ENCODE data around the gene RSPH3. TPM values are rescaled to one million over a fixed set of nuclear protein-coding genes. Genes with fewer than 3 reads are reported as not detected.

RSPH3 gene
- total and polyA plus RNA-seq, 2 of the 8 experiments (the other 6 are each of a cell fraction or from before 2014, with no cell fraction given): 0.60 to 2.7 TPM

DNA sequence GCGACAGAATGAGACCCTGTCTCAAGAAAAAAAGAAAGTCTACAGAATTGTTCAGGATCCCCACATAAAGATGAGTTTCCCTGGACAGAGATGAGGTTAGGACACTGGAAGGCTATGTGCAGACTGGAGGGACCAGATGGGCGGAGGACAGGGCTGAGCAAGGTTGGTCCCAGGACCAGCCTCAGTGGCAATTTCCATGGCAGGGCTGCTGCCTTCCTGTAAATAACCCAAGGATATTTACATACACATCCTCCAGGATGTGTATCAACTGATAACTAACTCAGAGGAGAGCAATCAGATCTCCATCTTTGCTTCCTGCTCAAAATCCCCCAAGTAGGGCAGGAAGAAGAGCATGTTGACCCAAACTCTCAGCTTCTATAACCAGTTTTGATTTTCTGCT lies 58.8 kb downstream of the RSPH3 start (continued):
- no peak for TF ChIP-seq CHD7 (IDR thresholded peaks at IDR 0.05; ENCODE audit: insufficient replicate concordance, low read length)
- no peak for TF ChIP-seq SRF (IDR thresholded peaks at IDR 0.05; ENCODE audit: low read depth, low read length)
- no peak for TF ChIP-seq ASH2L (IDR thresholded peaks at IDR 0.05; ENCODE audit: low read length)
- TF ChIP-seq TEAD4 (IDR thresholded peaks at IDR 0.05; ENCODE audit: low read depth, low read length): no peak
- no peak for TF ChIP-seq POLR2AphosphoS5 (IDR thresholded peaks at IDR 0.05; ENCODE audit: low read depth, low read length)
- TF ChIP-seq SAP30 (IDR thresholded peaks at IDR 0.05; ENCODE audit: insufficient read depth, insufficient replicate concordance, low read length): no peak
- no peak for TF ChIP-seq SP4 (IDR thresholded peaks at IDR 0.05; ENCODE audit: low read length)
- no peak for TF ChIP-seq NANOG (IDR thresholded peaks at IDR 0.05; ENCODE audit: insufficient read depth, low read depth, low read length, poor library complexity, severe bottlenecking)
- TF ChIP-seq, protein P1, sequence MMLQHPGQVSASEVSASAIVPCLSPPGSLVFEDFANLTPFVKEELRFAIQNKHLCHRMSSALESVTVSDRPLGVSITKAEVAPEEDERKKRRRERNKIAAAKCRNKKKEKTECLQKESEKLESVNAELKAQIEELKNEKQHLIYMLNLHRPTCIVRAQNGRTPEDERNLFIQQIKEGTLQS (IDR thresholded peaks at IDR 0.05; ENCODE audit: insufficient read depth, low read depth, low read length): no peak
- TF ChIP-seq JUND (IDR thresholded peaks at IDR 0.05; ENCODE audit: low read length): no peak
- TF ChIP-seq CHD1 (IDR thresholded peaks at IDR 0.05; ENCODE audit: low read depth, low read length): no peak
- no peak for TF ChIP-seq BACH1 (IDR thresholded peaks at IDR 0.05; ENCODE audit: low read length)
- no peak for TF ChIP-seq EGR1 (IDR thresholded peaks at IDR 0.05; ENCODE audit: borderline replicate concordance, low read depth, low read length)

All from H1 (cell line).